Measurements from ENCODE around the gene IGSF23. TPM values are rescaled to one million over a fixed set of nuclear protein-coding genes. Genes with fewer than 3 reads are reported as not detected.

Gene IGSF23
- not detected for total RNA-seq

DNA sequence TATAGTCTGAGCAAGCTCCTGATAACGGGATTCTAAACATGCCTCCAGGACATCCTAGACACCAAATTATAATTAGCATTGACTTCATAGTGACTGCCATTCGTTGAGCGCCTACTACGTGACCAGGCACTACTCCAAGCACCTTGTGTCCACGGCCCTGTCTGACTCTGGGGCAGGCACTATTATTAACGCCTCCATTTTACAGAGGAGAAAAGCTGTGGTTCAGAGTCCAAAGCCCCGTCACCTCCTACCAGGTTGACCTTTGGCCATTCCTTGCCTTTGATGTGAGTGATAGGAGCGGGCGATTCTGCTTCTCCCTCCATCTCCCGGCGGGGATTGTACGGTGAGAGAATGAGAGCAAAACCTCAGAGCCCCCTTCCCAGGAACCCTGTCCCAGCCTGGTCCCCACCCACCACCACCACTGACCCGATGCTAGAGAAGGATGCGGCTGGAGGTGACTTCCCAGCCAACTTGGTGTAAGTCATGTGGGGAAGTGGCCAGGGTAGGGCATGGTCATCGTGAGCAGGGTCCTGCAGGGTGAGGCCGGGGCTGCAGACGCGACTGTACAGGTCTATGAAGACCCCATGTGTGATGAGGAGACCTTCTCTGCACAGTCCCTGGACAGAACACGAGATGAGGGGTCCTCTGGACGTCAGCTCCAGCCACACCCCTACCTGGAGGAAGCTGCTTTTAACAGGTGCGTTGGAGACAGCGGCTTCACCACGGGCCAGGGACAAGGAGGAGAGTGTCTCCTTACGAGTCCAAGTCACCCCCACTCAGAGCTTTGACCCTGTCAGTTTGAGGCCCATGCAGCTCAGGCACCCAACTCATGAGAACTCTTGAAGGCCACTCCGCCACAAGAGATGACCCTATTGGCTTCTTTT lies at the start of gene IGSF23:
Gene IGSF23, plus strand, starts transcription at position 269 of the 884 bp plus-strand sequence. Its CDS starts 83 bp downstream, at position 352.
- H3K4me1 ChIP-seq: no peaks in the 10 kb centered on the region
- WGBS, 2 donors: 90% methylated on average over 25 of the region's 25 CpGs
- no peak within 1 kb of the TSS for H3K4me3 ChIP-seq
- no peaks in the 10 kb centered on the region for H3K27me3 ChIP-seq
- peak within 1 kb of the TSS in 1 of 4 donors; percentile 27 for H3K27ac ChIP-seq
- no peaks in the 10 kb centered on the region for H3K36me3 ChIP-seq
- DNase-seq (ENCODE audit: low spot score in 2 of 2): no peak
- no peaks in the 10 kb centered on the region for H3K9me3 ChIP-seq
- TF ChIP-seq EP300 (IDR thresholded peaks at IDR 0.05) (no peak), POLR2A (IDR thresholded peaks at IDR 0.05) (no peak)
- TF ChIP-seq, protein P1, sequence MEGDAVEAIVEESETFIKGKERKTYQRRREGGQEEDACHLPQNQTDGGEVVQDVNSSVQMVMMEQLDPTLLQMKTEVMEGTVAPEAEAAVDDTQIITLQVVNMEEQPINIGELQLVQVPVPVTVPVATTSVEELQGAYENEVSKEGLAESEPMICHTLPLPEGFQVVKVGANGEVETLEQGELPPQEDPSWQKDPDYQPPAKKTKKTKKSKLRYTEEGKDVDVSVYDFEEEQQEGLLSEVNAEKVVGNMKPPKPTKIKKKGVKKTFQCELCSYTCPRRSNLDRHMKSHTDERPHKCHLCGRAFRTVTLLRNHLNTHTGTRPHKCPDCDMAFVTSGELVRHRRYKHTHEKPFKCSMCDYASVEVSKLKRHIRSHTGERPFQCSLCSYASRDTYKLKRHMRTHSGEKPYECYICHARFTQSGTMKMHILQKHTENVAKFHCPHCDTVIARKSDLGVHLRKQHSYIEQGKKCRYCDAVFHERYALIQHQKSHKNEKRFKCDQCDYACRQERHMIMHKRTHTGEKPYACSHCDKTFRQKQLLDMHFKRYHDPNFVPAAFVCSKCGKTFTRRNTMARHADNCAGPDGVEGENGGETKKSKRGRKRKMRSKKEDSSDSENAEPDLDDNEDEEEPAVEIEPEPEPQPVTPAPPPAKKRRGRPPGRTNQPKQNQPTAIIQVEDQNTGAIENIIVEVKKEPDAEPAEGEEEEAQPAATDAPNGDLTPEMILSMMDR (IDR thresholded peaks at IDR 0.05): no peak

DNA sequence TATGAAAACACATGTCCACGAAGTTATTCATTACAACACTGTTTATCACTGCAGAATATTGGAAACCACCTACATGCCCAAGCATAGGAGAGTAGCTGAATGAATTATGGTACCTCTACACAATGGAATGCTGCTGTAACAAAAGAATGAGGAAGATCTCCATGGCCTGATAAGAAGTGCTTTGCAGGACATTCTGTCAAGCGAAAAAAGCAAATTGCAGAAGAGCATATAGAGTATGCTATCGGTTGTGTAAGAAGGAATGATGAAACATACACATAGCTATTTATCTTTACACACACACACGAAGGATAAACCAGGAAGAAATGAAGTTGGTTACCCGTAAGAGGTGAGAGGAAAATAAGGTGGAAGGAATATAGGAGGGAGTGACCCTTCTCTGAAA lies 46.4 kb upstream of the IGSF23 start:
- no peak overlapping the region for H3K27ac ChIP-seq
- TF ChIP-seq EP300 (IDR thresholded peaks at IDR 0.05) (no peak), POLR2A (IDR thresholded peaks at IDR 0.05) (no peak)
- TF ChIP-seq, protein P1 (IDR thresholded peaks at IDR 0.05): no peak
- peaks cover 0 to 4% of the 10 kb centered on the region in 2 donors for H3K27me3 ChIP-seq
- DNase-seq (ENCODE audit: low spot score in 2 of 2): no peak
- H3K4me3 ChIP-seq: no peak overlapping the region
- no peaks in the 10 kb centered on the region for H3K36me3 ChIP-seq
- H3K9me3 ChIP-seq: no peaks in the 10 kb centered on the region
- no peaks in the 10 kb centered on the region for H3K4me1 ChIP-seq
- 60 to 68% methylated on average over 5 of the region's 5 CpGs for WGBS, 2 donors

GRCh38 chr19:44567745-44568144 lies 45.6 kb upstream of the IGSF23 start:
- no peak for DNase-seq (ENCODE audit: low spot score in 2 of 2)
- TF ChIP-seq, protein P1 (IDR thresholded peaks at IDR 0.05): no peak
- TF ChIP-seq EP300 (IDR thresholded peaks at IDR 0.05): no peak
- no peak for TF ChIP-seq POLR2A (IDR thresholded peaks at IDR 0.05)
- no peaks in the 10 kb centered on the region for H3K4me1 ChIP-seq
- H3K36me3 ChIP-seq: no peaks in the 10 kb centered on the region
- 69 to 70% methylated on average over 2 of the region's 2 CpGs for WGBS, 2 donors
- peaks cover 0 to 4% of the 10 kb centered on the region in 2 donors for H3K27me3 ChIP-seq
- no peak overlapping the region for H3K4me3 ChIP-seq
- H3K27ac ChIP-seq: no peak overlapping the region
- H3K9me3 ChIP-seq: no peaks in the 10 kb centered on the region

DNA sequence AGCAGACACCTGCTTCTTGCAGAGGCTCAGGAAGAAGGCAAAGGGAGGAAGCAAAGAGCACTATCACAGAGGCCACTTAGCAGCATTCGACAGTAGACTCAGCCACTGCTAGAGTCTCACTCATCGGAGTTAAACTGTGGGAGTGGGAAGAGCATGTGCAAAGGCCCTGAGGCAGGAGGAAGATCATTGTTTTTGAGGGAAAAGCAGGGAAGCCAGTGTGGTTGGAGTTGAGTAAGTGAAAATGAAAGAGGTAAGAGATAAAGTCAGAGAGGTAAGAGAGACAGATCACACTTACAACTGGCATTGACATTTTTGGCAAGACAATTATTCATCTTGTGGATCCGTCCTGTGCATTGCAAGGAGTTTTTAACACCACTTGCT lies 42.8 kb upstream of the IGSF23 start:
- no peak for DNase-seq (ENCODE audit: low spot score in 2 of 2)
- Histone ChIP-seq H3K36me3 (no peaks in the 10 kb centered on the region), H3K27me3 (no peaks in the 10 kb centered on the region), H3K4me3 (no peak overlapping the region), H3K9me3 (no peaks in the 10 kb centered on the region), H3K4me1 (no peaks in the 10 kb centered on the region), H3K27ac (no peak overlapping the region)
- 43 to 47% methylated on average over 3 of the region's 3 CpGs for WGBS, 2 donors
- TF ChIP-seq EP300 (IDR thresholded peaks at IDR 0.05): no peak
- TF ChIP-seq, protein P1 (IDR thresholded peaks at IDR 0.05): no peak
- TF ChIP-seq POLR2A (IDR thresholded peaks at IDR 0.05): no peak

DNA sequence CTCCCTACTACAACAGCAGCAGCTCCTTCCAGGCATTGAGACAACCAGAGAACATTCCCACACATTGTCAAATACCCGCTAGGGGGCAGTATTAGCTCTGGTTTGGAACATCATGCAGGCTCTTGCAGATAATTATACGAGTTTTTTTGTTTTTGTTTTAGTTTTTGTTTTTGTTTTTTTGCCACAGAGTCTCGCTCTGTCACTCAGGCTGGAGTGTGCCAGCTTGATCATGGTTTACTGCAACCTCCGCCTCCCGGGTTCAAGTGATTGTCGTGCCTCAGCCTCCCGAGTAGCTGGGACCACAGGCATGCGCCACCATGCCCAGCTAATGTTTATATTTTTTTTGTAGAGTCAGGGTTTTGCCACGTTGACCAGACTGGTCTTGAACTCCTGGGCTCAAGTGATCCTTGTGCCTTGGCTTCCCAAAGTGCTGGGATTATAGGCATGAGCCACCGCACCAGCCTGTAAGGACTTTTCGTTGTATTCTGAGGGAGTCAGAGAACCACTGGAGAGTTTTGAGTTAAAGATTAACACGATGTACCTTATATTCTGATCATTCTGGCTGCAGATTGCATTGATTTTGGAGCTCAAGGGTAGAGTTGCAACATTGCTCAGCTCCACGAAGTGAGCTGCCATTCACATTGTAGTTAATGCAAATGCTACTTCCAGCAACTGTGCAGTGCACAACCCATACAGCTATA lies 42.2 kb upstream of the IGSF23 start:
- Histone ChIP-seq H3K27ac (no peak overlapping the region), H3K9me3 (no peaks in the 10 kb centered on the region), H3K4me3 (no peak overlapping the region), H3K4me1 (no peaks in the 10 kb centered on the region), H3K36me3 (no peaks in the 10 kb centered on the region), H3K27me3 (no peaks in the 10 kb centered on the region)
- 50 to 60% methylated on average over 13 of the region's 13 CpGs for WGBS, 2 donors
- TF ChIP-seq EP300 (IDR thresholded peaks at IDR 0.05) (no peak), POLR2A (IDR thresholded peaks at IDR 0.05) (no peak)
- TF ChIP-seq, protein P1 (IDR thresholded peaks at IDR 0.05): peak; percentile 46 to 64 (median 56)
- DNase-seq (ENCODE audit: low spot score in 2 of 2): peak; percentile 16 to 89

Data from tibial nerve (tissue), 4 donors.